ENCODE measurements around the gene MARCHF11.

DNA sequence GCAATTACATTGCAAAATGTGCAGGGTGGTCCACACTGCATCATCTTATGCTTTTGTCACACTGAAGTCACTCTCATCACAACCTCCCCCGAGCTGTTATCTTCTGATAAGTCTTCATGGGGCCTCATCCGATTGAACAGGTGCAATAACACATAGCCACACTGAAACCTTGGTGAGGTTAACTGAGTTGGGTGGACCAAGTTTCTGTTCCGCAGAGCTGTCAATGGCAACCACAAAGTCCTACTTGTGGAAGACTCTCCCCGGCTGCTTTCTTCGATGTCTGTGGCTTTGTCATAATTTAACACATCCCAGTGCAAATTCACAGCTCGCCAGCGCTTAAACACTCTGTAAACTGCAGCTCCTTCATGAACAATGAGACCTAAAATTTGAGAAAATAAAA lies 112.2 kb downstream of the MARCHF11 start:
- TF ChIP-seq PAX5 (IDR thresholded peaks at IDR 0.05; ENCODE audit: insufficient read depth, low read length, severe bottlenecking) (no peak), POLR2AphosphoS5 (IDR thresholded peaks at IDR 0.05; ENCODE audit: low read depth, low read length) (no peak), POLR2A (IDR thresholded peaks at IDR 0.05; ENCODE audit: low read depth, low read length) (no peak), TAF1 (IDR thresholded peaks at IDR 0.05; ENCODE audit: low read depth, low read length) (no peak), SPI1 (IDR thresholded peaks at IDR 0.05; ENCODE audit: low read depth, low read length) (no peak), POU2F2 (IDR thresholded peaks at IDR 0.05; ENCODE audit: low read depth, low read length) (no peak)
